Astrocyte (in vitro differentiated cells and primary cell): ENCODE results near the gene PPP2R5B. TPM values are rescaled to one million over a fixed set of nuclear protein-coding genes. Genes with fewer than 3 reads are reported as not detected.

Experiments
- DNase-seq: peaks from one replicate; pipeline ENCODE4 v3.0.0-alpha.2; 2010; ENCODE audit warnings: low read depth
- FAIRE-seq: peaks from 2 replicates; lab custom pipeline; 2011; peaks lifted over from hg19 to GRCh38; lab: Jason Lieb, UNC
- H2AFZ ChIP-seq: 2 replicates; pipeline ENCODE4 v1.6.0; 2012; ENCODE audit warnings: low read depth, low read length, inconsistent platforms
- H3K27ac ChIP-seq: 2 replicates; pipeline ENCODE4 v1.5.1; 2011; ENCODE audit warnings: low read depth, low read length, inconsistent platforms
- H3K27me3 ChIP-seq: 2 replicates; pipeline ENCODE4 v1.6.0; 2011; ENCODE audit warnings: low read length, inconsistent platforms; ENCODE audit not compliant: insufficient read depth
- H3K36me3 ChIP-seq: 2 replicates; pipeline ENCODE4 v1.5.1; 2011; ENCODE audit warnings: low read length, inconsistent platforms; ENCODE audit not compliant: insufficient read depth
- H3K4me1 ChIP-seq: 2 replicates; pipeline ENCODE4 v1.5.1; 2011; ENCODE audit warnings: low read length, inconsistent platforms; ENCODE audit not compliant: insufficient read depth
- H3K4me2 ChIP-seq: 2 replicates; pipeline ENCODE4 v1.6.0; 2012; ENCODE audit warnings: low read length, inconsistent platforms
- H3K4me3 ChIP-seq: 2 replicates; pipeline ENCODE4 v1.5.1; 2011; ENCODE audit warnings: low read depth, mild to moderate bottlenecking, low read length, inconsistent platforms; ENCODE audit not compliant: insufficient read depth
- H3K79me2 ChIP-seq: 2 replicates; pipeline ENCODE4 v1.6.0; 2012; ENCODE audit warnings: mild to moderate bottlenecking, low read length, inconsistent platforms; ENCODE audit not compliant: insufficient read depth
- H3K9ac ChIP-seq: 2 replicates; pipeline ENCODE4 v1.6.0; 2012; ENCODE audit warnings: mild to moderate bottlenecking, low read length, inconsistent platforms
- H3K9me3 ChIP-seq: 2 replicates; pipeline ENCODE4 v1.5.1; 2012; ENCODE audit warnings: low read depth, mild to moderate bottlenecking, low read length, inconsistent platforms; ENCODE audit not compliant: insufficient read depth
- H4K20me1 ChIP-seq: 2 replicates; pipeline ENCODE4 v1.6.0; 2012; ENCODE audit warnings: low read length, inconsistent platforms; ENCODE audit not compliant: insufficient read depth
- H3K27ac Mint-ChIP-seq: one replicate; pipeline ENCODE4 v1.8.0; 2021; ENCODE audit warnings: mild to moderate bottlenecking, mixed read lengths; ENCODE audit not compliant: unreplicated experiment
- H3K27me3 Mint-ChIP-seq: one replicate; pipeline ENCODE4 v1.8.0; 2021; ENCODE audit warnings: low read depth, mixed read lengths; ENCODE audit not compliant: unreplicated experiment
- H3K36me3 Mint-ChIP-seq: one replicate; pipeline ENCODE4 v1.8.0; 2021; ENCODE audit warnings: low read depth, mixed read lengths; ENCODE audit not compliant: unreplicated experiment
- H3K4me1 Mint-ChIP-seq: one replicate; pipeline ENCODE4 v1.8.0; 2021; ENCODE audit warnings: low read depth, mixed read lengths; ENCODE audit not compliant: unreplicated experiment
- H3K4me3 Mint-ChIP-seq: one replicate; pipeline ENCODE4 v1.8.0; 2021; ENCODE audit warnings: mild to moderate bottlenecking, moderate library complexity, mixed read lengths; ENCODE audit not compliant: unreplicated experiment
- H3K9me3 Mint-ChIP-seq: one replicate; pipeline ENCODE4 v1.8.0; 2021; ENCODE audit warnings: mild to moderate bottlenecking, mixed read lengths; ENCODE audit not compliant: unreplicated experiment
- EZH2 ChIP-seq: IDR thresholded peaks from 2 replicates; pipeline ENCODE4 v1.6.1; 2012; ENCODE audit warnings: mild to moderate bottlenecking, low read length, inconsistent platforms; ENCODE audit not compliant: insufficient read depth
- total RNA-seq: library from RNA; stranded (reverse); gene quantifications from 2 replicates; pipeline ENCODE4 v1.2.1, GENCODE V29; 2021
- TF ChIP-seq, protein P1 (sequence below): IDR thresholded peaks from 2 replicates; pipeline ENCODE4 v1.5.1; 2011; ENCODE audit warnings: low read depth, mild to moderate bottlenecking, inconsistent platforms, low read length, moderate library complexity; ENCODE audit not compliant: insufficient read depth

PPP2R5B gene
- total RNA-seq, 1 donor from 2014 or later, result 24.1 TPM

DNA sequence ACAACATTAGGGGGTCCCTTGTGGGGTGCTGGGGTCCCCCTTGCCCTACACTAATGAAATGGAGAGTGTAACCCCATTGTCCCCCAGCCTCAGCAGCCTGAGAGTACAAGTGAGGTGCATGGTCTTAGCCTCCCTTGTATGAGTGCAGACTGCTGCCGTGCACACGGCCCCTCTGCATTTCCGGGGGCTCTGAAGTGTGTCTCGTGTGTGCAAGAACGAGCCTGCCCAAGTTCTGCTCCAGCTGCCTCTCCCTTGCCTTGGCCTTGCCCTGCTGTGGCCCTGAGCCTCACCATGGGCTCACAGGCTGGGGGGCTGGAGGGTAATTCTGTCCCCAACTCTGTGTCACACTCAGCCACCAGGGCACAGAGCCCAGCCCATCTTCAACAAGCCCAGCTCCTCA, 40.9 kb upstream of the PPP2R5B start:
- no peak for TF ChIP-seq EZH2
- TF ChIP-seq, protein P1, sequence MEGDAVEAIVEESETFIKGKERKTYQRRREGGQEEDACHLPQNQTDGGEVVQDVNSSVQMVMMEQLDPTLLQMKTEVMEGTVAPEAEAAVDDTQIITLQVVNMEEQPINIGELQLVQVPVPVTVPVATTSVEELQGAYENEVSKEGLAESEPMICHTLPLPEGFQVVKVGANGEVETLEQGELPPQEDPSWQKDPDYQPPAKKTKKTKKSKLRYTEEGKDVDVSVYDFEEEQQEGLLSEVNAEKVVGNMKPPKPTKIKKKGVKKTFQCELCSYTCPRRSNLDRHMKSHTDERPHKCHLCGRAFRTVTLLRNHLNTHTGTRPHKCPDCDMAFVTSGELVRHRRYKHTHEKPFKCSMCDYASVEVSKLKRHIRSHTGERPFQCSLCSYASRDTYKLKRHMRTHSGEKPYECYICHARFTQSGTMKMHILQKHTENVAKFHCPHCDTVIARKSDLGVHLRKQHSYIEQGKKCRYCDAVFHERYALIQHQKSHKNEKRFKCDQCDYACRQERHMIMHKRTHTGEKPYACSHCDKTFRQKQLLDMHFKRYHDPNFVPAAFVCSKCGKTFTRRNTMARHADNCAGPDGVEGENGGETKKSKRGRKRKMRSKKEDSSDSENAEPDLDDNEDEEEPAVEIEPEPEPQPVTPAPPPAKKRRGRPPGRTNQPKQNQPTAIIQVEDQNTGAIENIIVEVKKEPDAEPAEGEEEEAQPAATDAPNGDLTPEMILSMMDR, result no peak
- DNase-seq, result no peak
- Histone ChIP-seq H3K79me2 (no peaks in the 10 kb centered on the region), H3K4me3 (no peak overlapping the region), H2AFZ (no peak overlapping the region), H3K9ac (no peak overlapping the region), H3K4me2 (no peak overlapping the region), H3K27me3 (no peaks in the 10 kb centered on the region), H3K36me3 (no peaks in the 10 kb centered on the region), H3K9me3 (no peaks in the 10 kb centered on the region), H3K27ac (no peak overlapping the region), H4K20me1 (no peaks in the 10 kb centered on the region), H3K4me1 (peaks cover 10% of the 10 kb centered on the region)
- Mint-ChIP-seq H3K27ac (no peak overlapping the region), H3K4me1 (peaks cover 13% of the 10 kb centered on the region), H3K4me3 (no peak overlapping the region), H3K27me3 (peaks cover 5% of the 10 kb centered on the region), H3K36me3 (no peaks in the 10 kb centered on the region), H3K9me3 (no peaks in the 10 kb centered on the region)
- FAIRE-seq, result no peak

DNA sequence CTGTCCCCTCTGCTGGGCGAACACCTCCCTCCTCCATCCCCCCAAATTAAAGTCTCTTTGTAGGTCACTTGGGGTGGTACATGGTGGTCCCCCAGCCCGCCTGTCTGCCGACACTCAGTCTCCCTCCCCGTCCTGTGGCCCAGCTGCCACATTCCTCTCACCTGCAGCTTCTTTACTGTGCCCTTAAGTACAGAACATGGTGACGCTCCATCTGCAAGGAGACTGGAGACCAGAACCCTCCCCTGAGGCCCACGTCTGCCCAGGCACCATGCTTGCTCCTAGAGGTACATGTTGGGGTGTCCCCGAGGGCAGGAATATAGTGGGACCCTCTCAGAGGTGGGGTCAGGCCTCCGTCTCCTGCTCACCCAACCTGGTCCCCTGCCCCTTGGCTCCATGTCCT, 40.5 kb upstream of the PPP2R5B start:
- peak overlapping the region; percentile 20 for H3K27ac Mint-ChIP-seq

More for the DNA sequence above, 40.5 kb upstream of the PPP2R5B start:
- Histone ChIP-seq H2AFZ (no peak overlapping the region), H3K36me3 (no peaks in the 10 kb centered on the region), H3K4me2 (no peak overlapping the region), H3K79me2 (no peaks in the 10 kb centered on the region), H3K27me3 (no peaks in the 10 kb centered on the region), H3K4me1 (peaks cover 10% of the 10 kb centered on the region), H3K9ac (no peak overlapping the region), H3K9me3 (no peaks in the 10 kb centered on the region), H4K20me1 (no peaks in the 10 kb centered on the region), H3K4me3 (no peak overlapping the region), H3K27ac (no peak overlapping the region)
- no peak for TF ChIP-seq EZH2
- TF ChIP-seq, protein P1, result no peak
- no peaks in the 10 kb centered on the region for H3K9me3 Mint-ChIP-seq
- DNase-seq (no peak), FAIRE-seq (no peak)
- H3K27me3 Mint-ChIP-seq, result peaks cover 5% of the 10 kb centered on the region
- peaks cover 16% of the 10 kb centered on the region for H3K4me1 Mint-ChIP-seq
- no peak overlapping the region for H3K4me3 Mint-ChIP-seq
- no peaks in the 10 kb centered on the region for H3K36me3 Mint-ChIP-seq
